Kidney epithelial cell (primary cell): ENCODE results near the gene FKRP. TPM values are rescaled to one million over a fixed set of nuclear protein-coding genes. Genes with fewer than 3 reads are reported as not detected.
"Not testable (repeated sequence)": the region's sequence is repeated elsewhere in the genome, so short reads cannot be mapped to it uniquely, and the experiment has no call there.

Experiments used
- DNase-seq: peaks from one replicate; pipeline ENCODE4 v3.0.0-alpha.2; 2010; ENCODE audit warnings: low read depth
- H3K27me3 ChIP-seq: 2 replicates; pipeline ENCODE4 v1.6.0; 2011; ENCODE audit warnings: low read length; ENCODE audit not compliant: control insufficient read depth, insufficient read depth
- H3K36me3 ChIP-seq: 2 replicates; pipeline ENCODE4 v1.5.1; 2011; ENCODE audit warnings: low read length; ENCODE audit not compliant: control insufficient read depth, insufficient read depth
- H3K4me3 ChIP-seq: 2 replicates; pipeline ENCODE4 v1.5.1; 2011; ENCODE audit warnings: low read depth, mild to moderate bottlenecking, control low read depth, low read length
- CTCF ChIP-seq: IDR thresholded peaks from 2 replicates; pipeline ENCODE4 v1.5.1; 2011; ENCODE audit warnings: mild to moderate bottlenecking, moderate library complexity, low read length, control low read depth, inconsistent platforms; ENCODE audit not compliant: insufficient read depth, poor library complexity, severe bottlenecking
- total RNA-seq: library from RNA; depleted of rRNA; stranded (reverse); fragments of >200 nt; gene quantifications from 2 replicates; pipeline ENCODE4 v1.2.3, GENCODE V29; 2015

FKRP gene
- total RNA-seq, 1 donor from 2014 or later = 25.7 TPM

- no peak for TF ChIP-seq CTCF
- Histone ChIP-seq H3K27me3 (no peaks in the 10 kb centered on the region), H3K4me3 (no peak overlapping the region), H3K36me3 (no peaks in the 10 kb centered on the region)
- no peak for DNase-seq
Observed at GRCh38 chr19:46797881-46798280, 52.0 kb downstream of the FKRP start.

- Histone ChIP-seq H3K27me3 (no peaks in the 10 kb centered on the region), H3K36me3 (no peaks in the 10 kb centered on the region), H3K4me3 (no peak overlapping the region)
- TF ChIP-seq CTCF = no peak
- no peak for DNase-seq
Observed at GRCh38 chr19:46798713-46799112, 52.9 kb downstream of the FKRP start.

- H3K36me3 ChIP-seq = no peaks in the 10 kb centered on the region
- no peak for TF ChIP-seq CTCF
- no peak overlapping the region for H3K4me3 ChIP-seq
- no peaks in the 10 kb centered on the region for H3K27me3 ChIP-seq
- no peak for DNase-seq
Observed at GRCh38 chr19:46802152-46802551, 56.3 kb downstream of the FKRP start.

- DNase-seq = no peak
- Histone ChIP-seq H3K36me3 (no peaks in the 10 kb centered on the region), H3K27me3 (no peaks in the 10 kb centered on the region), H3K4me3 (no peak overlapping the region)
- TF ChIP-seq CTCF = no peak
Observed at GRCh38 chr19:46803555-46803954, 57.7 kb downstream of the FKRP start.

- not testable (repeated sequence) for H3K4me3 ChIP-seq, H3K36me3 ChIP-seq, DNase-seq, H3K27me3 ChIP-seq
Observed at GRCh38 chr19:46804432-46804831, 58.6 kb downstream of the FKRP start.

GRCh38 chr19:46806656-46807055 is 60.8 kb downstream of the FKRP start:
- Histone ChIP-seq H3K36me3 (no peaks in the 10 kb centered on the region), H3K4me3 (no peak overlapping the region), H3K27me3 (no peaks in the 10 kb centered on the region)
- DNase-seq = no peak
- no peak for TF ChIP-seq CTCF

Other genes with a start within 250 kb of the FKRP start
- 103 and 127 TPM in 2 replicates for gene CALM3, start 144.7 kb upstream of the FKRP start, total RNA-seq
- 0.48 TPM in 1 of 2 replicates, not detected in the other for gene PTGIR, start 121.0 kb upstream of the FKRP start, total RNA-seq
- not detected in 2 replicates for gene GNG8, start 109.9 kb upstream of the FKRP start, total RNA-seq
- 0.14 and 0.33 TPM in 2 replicates for gene DACT3, start 84.9 kb upstream of the FKRP start, total RNA-seq
- 52.4 and 63.6 TPM in 2 replicates for gene PRKD2, start 28.9 kb upstream of the FKRP start, total RNA-seq
- 111 and 117 TPM in 2 replicates for gene STRN4, start 393 bp downstream of the FKRP start, total RNA-seq
- 192 and 213 TPM in 2 replicates for gene SLC1A5, start 42.5 kb downstream of the FKRP start, total RNA-seq
- 157 and 198 TPM in 2 replicates for gene AP2S1, start 104.8 kb downstream of the FKRP start, total RNA-seq
- 30.9 and 31.6 TPM in 2 replicates for gene ARHGAP35, start 114.9 kb downstream of the FKRP start, total RNA-seq